ENCODE measurements around the gene ANTXRL.
"Not testable (repeated sequence)": the region's sequence is repeated elsewhere in the genome, so short reads cannot be mapped to it uniquely, and the experiment has no call there.

Gene ANTXRL

GRCh38 chr10:46311501-46311951 lies 24.7 kb downstream of the ANTXRL start:
- Histone ChIP-seq H4K12ac (ENCODE audit: low read depth, low read length) (no peak overlapping the region), H2BK12ac (ENCODE audit: low read length) (no peak overlapping the region), H2BK5ac (ENCODE audit: low read depth, low read length, poor library complexity) (no peak overlapping the region), H3K4me3 (ENCODE audit: low read depth, low read length) (no peak overlapping the region), H3K14ac (ENCODE audit: low read length) (no peak overlapping the region), H4K91ac (ENCODE audit: low read depth, low read length) (peak overlapping the region; percentile 45), H3K9ac (ENCODE audit: low read length) (no peak overlapping the region), H2AK5ac (ENCODE audit: low read length) (no peak overlapping the region), H3K9me3 (ENCODE audit: insufficient read depth, low read depth, low read length) (no peaks in the 10 kb centered on the region), H3K27ac (ENCODE audit: low read depth, low read length) (no peak overlapping the region), H3K18ac (ENCODE audit: low read length) (no peak overlapping the region), H3K36me3 (ENCODE audit: control insufficient read depth in 1 of 2, insufficient read depth in 2 of 2, low read length in 2 of 2) (no peaks in the 10 kb centered on the region), H3K4me2 (ENCODE audit: low read length) (no peak overlapping the region), H2BK120ac (ENCODE audit: insufficient read depth, low read length, poor library complexity) (peak overlapping the region; percentile 2), H3K4me1 (ENCODE audit: control insufficient read depth in 1 of 2, insufficient read depth in 2 of 2, low read length in 2 of 2) (peaks cover 31 to 39% of the 10 kb centered on the region in 2 experiments), H2AFZ (ENCODE audit: insufficient read depth, low read length, poor library complexity) (no peak overlapping the region), H3K4ac (ENCODE audit: low read depth, low read length) (no peak overlapping the region), H3K79me2 (ENCODE audit: control insufficient read depth, insufficient read depth, low read length, poor library complexity) (peaks cover 3% of the 10 kb centered on the region), H3K79me1 (ENCODE audit: low read length) (peaks cover 28% of the 10 kb centered on the region), H3K23ac (ENCODE audit: low read length) (no peak overlapping the region), H4K8ac (ENCODE audit: low read depth, low read length) (no peak overlapping the region), H3K27me3 (ENCODE audit: insufficient read depth, low read length) (no peaks in the 10 kb centered on the region)
- DNase-seq: peak in 1 of 2 donors; percentile 40
- WGBS (ENCODE audit: extremely low coverage, insufficient coverage, insufficient read length): no CpG with 5 or more reads among the region's 7 CpGs

GRCh38 chr10:46311961-46312431 lies 25.2 kb downstream of the ANTXRL start:
- H2AK5ac ChIP-seq (ENCODE audit: low read length); H4K12ac ChIP-seq (ENCODE audit: low read depth, low read length); H3K14ac ChIP-seq (ENCODE audit: low read length); H3K18ac ChIP-seq (ENCODE audit: low read length); H3K27me3 ChIP-seq (ENCODE audit: insufficient read depth, low read length); H3K79me2 ChIP-seq (ENCODE audit: control insufficient read depth, insufficient read depth, low read length, poor library complexity); H3K27ac ChIP-seq (ENCODE audit: low read depth, low read length); H3K4me2 ChIP-seq (ENCODE audit: low read length); H2BK5ac ChIP-seq (ENCODE audit: low read depth, low read length, poor library complexity); H3K4me3 ChIP-seq (ENCODE audit: low read depth, low read length); H3K9ac ChIP-seq (ENCODE audit: low read length); H2BK120ac ChIP-seq (ENCODE audit: insufficient read depth, low read length, poor library complexity); H2AFZ ChIP-seq (ENCODE audit: insufficient read depth, low read length, poor library complexity); H4K8ac ChIP-seq (ENCODE audit: low read depth, low read length); H2BK12ac ChIP-seq (ENCODE audit: low read length); H3K36me3 ChIP-seq (ENCODE audit: control insufficient read depth in 1 of 2, insufficient read depth in 2 of 2, low read length in 2 of 2); H3K4ac ChIP-seq (ENCODE audit: low read depth, low read length); H3K9me3 ChIP-seq (ENCODE audit: insufficient read depth, low read depth, low read length); H3K23ac ChIP-seq (ENCODE audit: low read length): not testable (repeated sequence)
- WGBS (ENCODE audit: extremely low coverage, insufficient coverage, insufficient read length): no CpG with 5 or more reads among the region's 9 CpGs
- Histone ChIP-seq H4K91ac (ENCODE audit: low read depth, low read length) (peak overlapping the region; percentile 54), H3K4me1 (ENCODE audit: control insufficient read depth in 1 of 2, insufficient read depth in 2 of 2, low read length in 2 of 2) (peaks cover 31 to 40% of the 10 kb centered on the region in 2 experiments), H3K79me1 (ENCODE audit: low read length) (peaks cover 28% of the 10 kb centered on the region)
- peak; percentile 9 to 60 for DNase-seq

GRCh38 chr10:46312953-46313352 lies 26.2 kb downstream of the ANTXRL start:
- H3K23ac ChIP-seq (ENCODE audit: low read length): no peak overlapping the region
- peak overlapping the region; percentile 95 for H2BK120ac ChIP-seq (ENCODE audit: insufficient read depth, low read length, poor library complexity)
- H2AFZ ChIP-seq (ENCODE audit: insufficient read depth, low read length, poor library complexity): no peak overlapping the region
- no peak overlapping the region for H3K27ac ChIP-seq (ENCODE audit: low read depth, low read length)
- no peak for DNase-seq
- H3K79me1 ChIP-seq (ENCODE audit: low read length): peaks cover 28% of the 10 kb centered on the region
- H3K27me3 ChIP-seq (ENCODE audit: insufficient read depth, low read length): no peaks in the 10 kb centered on the region
- H3K18ac ChIP-seq (ENCODE audit: low read length): peak overlapping the region; percentile 54
- H3K9me3 ChIP-seq (ENCODE audit: insufficient read depth, low read depth, low read length): no peaks in the 10 kb centered on the region
- H2BK12ac ChIP-seq (ENCODE audit: low read length): peak overlapping the region; percentile 62
- no peaks in the 10 kb centered on the region for H3K36me3 ChIP-seq (ENCODE audit: control insufficient read depth in 1 of 2, insufficient read depth in 2 of 2, low read length in 2 of 2)
- H3K9ac ChIP-seq (ENCODE audit: low read length): no peak overlapping the region
- peaks cover 31 to 40% of the 10 kb centered on the region in 2 experiments for H3K4me1 ChIP-seq (ENCODE audit: control insufficient read depth in 1 of 2, insufficient read depth in 2 of 2, low read length in 2 of 2)
- H2BK5ac ChIP-seq (ENCODE audit: low read depth, low read length, poor library complexity): peak overlapping the region; percentile 8
- H3K14ac ChIP-seq (ENCODE audit: low read length): peak overlapping the region; percentile 69
- H4K12ac ChIP-seq (ENCODE audit: low read depth, low read length): no peak overlapping the region
- peak overlapping the region; percentile 16 for H3K4ac ChIP-seq (ENCODE audit: low read depth, low read length)
- no CpG with 5 or more reads among the region's 3 CpGs for WGBS (ENCODE audit: extremely low coverage, insufficient coverage, insufficient read length)
- H2AK5ac ChIP-seq (ENCODE audit: low read length): peak overlapping the region; percentile 95
- H4K91ac ChIP-seq (ENCODE audit: low read depth, low read length): peak overlapping the region; percentile 88
- peaks cover 3% of the 10 kb centered on the region for H3K79me2 ChIP-seq (ENCODE audit: control insufficient read depth, insufficient read depth, low read length, poor library complexity)
- H4K8ac ChIP-seq (ENCODE audit: low read depth, low read length): peak overlapping the region; percentile 57
- H3K4me3 ChIP-seq (ENCODE audit: low read depth, low read length): no peak overlapping the region
- H3K4me2 ChIP-seq (ENCODE audit: low read length): no peak overlapping the region

- no peak overlapping the region for H3K9ac ChIP-seq (ENCODE audit: low read length)
- WGBS (ENCODE audit: extremely low coverage, insufficient coverage, insufficient read length): no CpG with 5 or more reads among the region's 8 CpGs
- H3K4me3 ChIP-seq (ENCODE audit: low read depth, low read length): no peak overlapping the region
- peak overlapping the region; percentile 7 for H4K8ac ChIP-seq (ENCODE audit: low read depth, low read length)
- no peak overlapping the region for H4K12ac ChIP-seq (ENCODE audit: low read depth, low read length)
- H3K4me1 ChIP-seq (ENCODE audit: control insufficient read depth in 1 of 2, insufficient read depth in 2 of 2, low read length in 2 of 2): peaks cover 31 to 40% of the 10 kb centered on the region in 2 experiments
- H4K91ac ChIP-seq (ENCODE audit: low read depth, low read length): peak overlapping the region; percentile 53
- no peak overlapping the region for H3K4ac ChIP-seq (ENCODE audit: low read depth, low read length)
- H3K23ac ChIP-seq (ENCODE audit: low read length): no peak overlapping the region
- peak overlapping the region; percentile 6 for H2BK5ac ChIP-seq (ENCODE audit: low read depth, low read length, poor library complexity)
- H3K4me2 ChIP-seq (ENCODE audit: low read length): no peak overlapping the region
- no peaks in the 10 kb centered on the region for H3K36me3 ChIP-seq (ENCODE audit: control insufficient read depth in 1 of 2, insufficient read depth in 2 of 2, low read length in 2 of 2)
- H3K27me3 ChIP-seq (ENCODE audit: insufficient read depth, low read length): no peaks in the 10 kb centered on the region
- H2AK5ac ChIP-seq (ENCODE audit: low read length): peak overlapping the region; percentile 38
- peak overlapping the region; percentile 34 for H2BK12ac ChIP-seq (ENCODE audit: low read length)
- H2AFZ ChIP-seq (ENCODE audit: insufficient read depth, low read length, poor library complexity): no peak overlapping the region
- H3K79me2 ChIP-seq (ENCODE audit: control insufficient read depth, insufficient read depth, low read length, poor library complexity): peaks cover 3% of the 10 kb centered on the region
- DNase-seq: peak in 1 of 2 donors; percentile 12
- H3K9me3 ChIP-seq (ENCODE audit: insufficient read depth, low read depth, low read length): no peaks in the 10 kb centered on the region
- H3K14ac ChIP-seq (ENCODE audit: low read length): peak overlapping the region; percentile 9
- H3K79me1 ChIP-seq (ENCODE audit: low read length): peaks cover 28% of the 10 kb centered on the region
- H2BK120ac ChIP-seq (ENCODE audit: insufficient read depth, low read length, poor library complexity): peak overlapping the region; percentile 31
- peak overlapping the region; percentile 66 for H3K27ac ChIP-seq (ENCODE audit: low read depth, low read length)
- peak overlapping the region; percentile 7 for H3K18ac ChIP-seq (ENCODE audit: low read length)
These were observed 27.3 kb downstream of the ANTXRL start for GRCh38 chr10:46314071-46314470.

Measured in trophoblast cell (in vitro differentiated cells and primary cell).